Spleen (tissue), 11 donors: ENCODE measurements around the gene USP6NL. TPM values are rescaled to one million over a fixed set of nuclear protein-coding genes. Genes with fewer than 3 reads are reported as not detected.
A peak's percentile ranks its signal among the peaks of the same experiment; 100 is the strongest.

Experiments used
- DNase-seq: peaks from one replicate; pipeline ENCODE4 v3.0.0-alpha.2; 2020
- H3K27ac ChIP-seq, 8 donors: fragments of 200-600 bp; sonication (generic) in 7 of 8; 1 replicate in 4 of 8; 2 replicates in 4 of 8; pipeline versions ENCODE4 v1.5.0 to v1.8.0; 2016 to 2021; ENCODE audit warnings: inconsistent platforms in 4 of 8, mild to moderate bottlenecking in 4 of 8, moderate library complexity in 1 of 8
- H3K27me3 ChIP-seq, 7 donors: fragments of 200-600 bp; sonication (generic) in 6 of 7; replicated peaks in 1 of 7; 1 replicate in 4 of 7; 2 replicates in 3 of 7; pipeline versions ENCODE4 v1.5.0 to v1.8.0; 2016 to 2021; ENCODE audit warnings: inconsistent platforms in 3 of 7, mild to moderate bottlenecking in 1 of 7
- H3K36me3 ChIP-seq, 6 donors: fragments of 200-600 bp; sonication (generic) in 5 of 6; 1 replicate in 4 of 6; 2 replicates in 2 of 6; pipeline versions ENCODE4 v1.5.0 to v1.8.0; 2016 to 2021; ENCODE audit warnings: inconsistent platforms in 2 of 6
- H3K4me1 ChIP-seq, 6 donors: fragments of 200-600 bp; sonication (generic) in 5 of 6; 1 replicate in 3 of 6; 2 replicates in 3 of 6; pipeline versions ENCODE4 v1.5.0 to v1.8.0; 2016 to 2021; ENCODE audit warnings: inconsistent platforms in 3 of 6
- H3K4me3 ChIP-seq, 8 donors: fragments of 200-600 bp; sonication (generic) in 7 of 8; 1 replicate in 4 of 8; 2 replicates in 4 of 8; pipeline versions ENCODE4 v1.5.0 to v1.8.0; 2016 to 2021; ENCODE audit warnings: inconsistent platforms in 4 of 8, mild to moderate bottlenecking in 4 of 8, moderate library complexity in 2 of 8
- H3K9me3 ChIP-seq, 8 donors: fragments of 200-600 bp; sonication (generic) in 7 of 8; 1 replicate in 4 of 8; 2 replicates in 4 of 8; pipeline versions ENCODE4 v1.5.0 to v1.8.0; 2016 to 2021; ENCODE audit warnings: inconsistent platforms in 4 of 8
- POLR2A ChIP-seq, 3 donors: fragments of 450-650 bp; IDR thresholded peaks; one replicate each; pipeline ENCODE4 v1.5.1; 2017; ENCODE audit warnings: antibody characterized with exemption in 3 of 3, mild to moderate bottlenecking in 1 of 3
- POLR2AphosphoS5 ChIP-seq, 3 donors: sonication (generic); formaldehyde crosslinking; IDR thresholded peaks; one replicate each; pipeline ENCODE4 v1.5.1; 2017; ENCODE audit warnings: antibody characterized with exemption in 3 of 3
- WGBS, 5 donors: extraction: QIAGEN DNeasy Blood & Tissue Kit in 3 of 5; methylation state at CpG; one replicate each; pipeline versions ENCODE4 v1.1.5 to v1.1.7; 2013 to 2018; 5-methylcytosine and 5-hydroxymethylcytosine counted together
- intact Hi-C: fragments of 100-400 bp; cut with DNase I; formaldehyde crosslinking; loops from one replicate; pipeline ENCODE4 v1.15.0; 2023; ENCODE audit warnings: low total_unique reads
- polyA plus RNA-seq, 3 donors: library from polyadenylated mRNA; stranded (reverse); fragments of 200-250 nt; gene quantifications; one replicate each; pipeline ENCODE4 v1.2.1, GENCODE V29; 2013
- total RNA-seq, 7 donors: library from RNA; depleted of rRNA in 3 of 7; stranded (reverse); fragments of >200 nt in 3 of 7; fragmentation: NEBNext Ultra II Directional in 4 of 7; extraction: Animal tissue kit (Norgen Biotek cat#: 25700) in 4 of 7; gene quantifications; one replicate each; pipeline versions ENCODE4 v1.1.0 to v1.2.1, GENCODE V29; 2016 to 2021
- TF ChIP-seq, protein P1 (sequence below), 11 experiments: fragments of 200-600 bp in 7 of 11; fragments of 450-650 bp in 4 of 11; sonication (generic) in 4 of 11; IDR thresholded peaks in 8 of 11; conservative IDR thresholded peaks in 3 of 11; 1 replicate in 7 of 11; 2 replicates in 4 of 11; pipeline versions ENCODE4 v1.4.0 to v1.8.0; 2016 to 2021; ENCODE audit warnings: antibody characterized with exemption in 11 of 11, inconsistent platforms in 4 of 11, mild to moderate bottlenecking in 1 of 11
- donor health status: healthy with polysubstance abuse.
- donor health status: DM: no; HTN: no; CAD: no; lungs with moderate emphysema.
- donor health status: DM: no; HTN: no; CAD: no.
- donor health status: Bipolar disorder and iron deficiency.
- donor health status: healthy.
- donor health status: DM: no; HTN: no; CAD: no.
- donor health status: DM: yes; HTN: yes; CAD: no.

The USP6NL gene
- total and polyA plus RNA-seq, 10 donors, result 11.0 to 51.7 (median 37.7) TPM

DNA sequence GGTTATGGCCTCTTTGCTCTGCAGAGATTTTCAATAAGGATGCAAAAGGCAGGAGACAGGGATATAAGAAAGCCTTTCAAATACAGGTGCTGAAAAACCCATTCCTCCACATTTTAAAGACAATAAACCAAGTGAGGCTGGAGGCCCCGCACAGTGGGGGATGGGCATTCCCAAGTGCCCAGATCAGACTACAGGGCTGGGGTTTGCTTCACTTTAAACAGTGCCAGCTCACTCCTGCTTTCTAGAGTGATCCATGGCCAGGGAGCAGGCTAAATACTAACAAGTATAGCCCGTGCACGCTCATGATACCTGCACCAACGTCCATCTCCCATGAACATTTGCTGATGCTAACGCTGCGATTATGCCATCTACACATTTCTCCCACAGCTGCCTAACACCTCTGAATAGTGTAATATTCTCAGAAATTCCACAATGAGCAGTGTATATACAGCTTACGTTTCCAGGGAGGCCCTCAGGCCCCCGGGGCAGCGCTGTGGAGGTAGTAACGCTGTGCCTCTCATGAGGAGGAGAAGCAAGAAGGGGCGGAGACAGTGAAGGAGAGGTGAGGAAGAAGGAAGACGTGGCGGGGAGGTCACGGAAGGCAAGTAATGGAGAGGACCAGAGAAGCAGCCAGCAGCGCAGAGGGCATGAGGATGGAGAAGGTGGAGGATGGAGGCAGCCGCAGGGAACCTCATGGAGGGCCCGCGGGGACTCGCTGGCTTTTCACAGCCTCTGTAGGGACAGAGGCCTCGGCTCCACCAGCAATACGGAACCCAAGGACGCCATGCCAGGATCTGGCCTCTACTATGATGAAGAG lies 141.7 kb downstream of the USP6NL start:
- WGBS, 5 donors, result 91 to 96% (median 94%) methylated on average over 22 of the region's 22 CpGs
- Histone ChIP-seq H3K27ac (no peak overlapping the region), H3K36me3 (peaks cover 0 to 66% (median 15%) of the 10 kb centered on the region in 6 donors), H3K4me1 (peaks cover 0 to 25% (median 3%) of the 10 kb centered on the region in 6 donors), H3K27me3 (no peaks in the 10 kb centered on the region), H3K9me3 (no peaks in the 10 kb centered on the region), H3K4me3 (no peak overlapping the region)
- intact Hi-C loops, result no loop called here
- DNase-seq, result no peak
- TF ChIP-seq POLR2A (IDR thresholded peaks at IDR 0.05) (no peak), POLR2AphosphoS5 (IDR thresholded peaks at IDR 0.05) (peak in 1 of 3 donors; percentile 12)

DNA sequence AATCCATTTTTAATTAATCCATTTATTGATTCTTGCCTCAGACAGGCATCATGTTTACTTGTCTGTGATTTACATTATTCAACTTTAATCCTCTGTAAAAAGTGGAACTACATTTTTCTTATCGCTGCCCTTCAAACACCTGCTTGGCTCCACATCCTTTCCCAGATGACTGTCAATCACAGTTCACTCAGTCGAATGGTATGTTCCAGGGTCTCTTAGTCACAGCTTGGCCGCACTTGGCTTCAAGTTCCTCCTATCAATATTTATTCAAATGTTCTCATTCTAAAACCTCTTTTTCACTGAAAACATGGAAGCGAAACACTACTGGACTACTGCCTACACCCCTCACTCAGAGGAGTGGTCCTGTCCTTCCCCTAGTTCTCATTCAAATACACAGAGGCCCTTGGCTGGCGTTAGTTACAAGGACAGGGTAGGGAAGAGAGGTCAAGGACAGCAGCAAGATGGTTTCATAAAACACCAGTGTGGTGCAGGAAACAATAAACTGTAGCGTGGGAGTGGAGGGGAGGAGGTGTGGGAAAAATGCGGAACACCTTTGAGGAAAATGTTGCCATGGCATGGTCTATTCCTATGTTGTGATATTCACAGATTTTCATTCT lies 143.2 kb downstream of the USP6NL start:
- peaks cover 0 to 20% (median 3%) of the 10 kb centered on the region in 6 donors for H3K4me1 ChIP-seq
- 69 to 75% (median 71%) methylated on average over 7 of the region's 7 CpGs for WGBS, 5 donors
- no peaks in the 10 kb centered on the region for H3K27me3 ChIP-seq
- no peak for DNase-seq
- no peak overlapping the region for H3K4me3 ChIP-seq
- peaks cover 0 to 73% (median 28%) of the 10 kb centered on the region in 6 donors for H3K36me3 ChIP-seq
- intact Hi-C loops, result no loop called here
- H3K27ac ChIP-seq, result no peak overlapping the region
- TF ChIP-seq POLR2AphosphoS5 (IDR thresholded peaks at IDR 0.05) (no peak), POLR2A (IDR thresholded peaks at IDR 0.05) (no peak)
- TF ChIP-seq, protein P1, sequence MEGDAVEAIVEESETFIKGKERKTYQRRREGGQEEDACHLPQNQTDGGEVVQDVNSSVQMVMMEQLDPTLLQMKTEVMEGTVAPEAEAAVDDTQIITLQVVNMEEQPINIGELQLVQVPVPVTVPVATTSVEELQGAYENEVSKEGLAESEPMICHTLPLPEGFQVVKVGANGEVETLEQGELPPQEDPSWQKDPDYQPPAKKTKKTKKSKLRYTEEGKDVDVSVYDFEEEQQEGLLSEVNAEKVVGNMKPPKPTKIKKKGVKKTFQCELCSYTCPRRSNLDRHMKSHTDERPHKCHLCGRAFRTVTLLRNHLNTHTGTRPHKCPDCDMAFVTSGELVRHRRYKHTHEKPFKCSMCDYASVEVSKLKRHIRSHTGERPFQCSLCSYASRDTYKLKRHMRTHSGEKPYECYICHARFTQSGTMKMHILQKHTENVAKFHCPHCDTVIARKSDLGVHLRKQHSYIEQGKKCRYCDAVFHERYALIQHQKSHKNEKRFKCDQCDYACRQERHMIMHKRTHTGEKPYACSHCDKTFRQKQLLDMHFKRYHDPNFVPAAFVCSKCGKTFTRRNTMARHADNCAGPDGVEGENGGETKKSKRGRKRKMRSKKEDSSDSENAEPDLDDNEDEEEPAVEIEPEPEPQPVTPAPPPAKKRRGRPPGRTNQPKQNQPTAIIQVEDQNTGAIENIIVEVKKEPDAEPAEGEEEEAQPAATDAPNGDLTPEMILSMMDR (IDR thresholded peaks at IDR 0.05 in 8 of 11, conservative IDR thresholded peaks at IDR 0.05 in 3 of 11), result no peak
- no peaks in the 10 kb centered on the region for H3K9me3 ChIP-seq

DNA sequence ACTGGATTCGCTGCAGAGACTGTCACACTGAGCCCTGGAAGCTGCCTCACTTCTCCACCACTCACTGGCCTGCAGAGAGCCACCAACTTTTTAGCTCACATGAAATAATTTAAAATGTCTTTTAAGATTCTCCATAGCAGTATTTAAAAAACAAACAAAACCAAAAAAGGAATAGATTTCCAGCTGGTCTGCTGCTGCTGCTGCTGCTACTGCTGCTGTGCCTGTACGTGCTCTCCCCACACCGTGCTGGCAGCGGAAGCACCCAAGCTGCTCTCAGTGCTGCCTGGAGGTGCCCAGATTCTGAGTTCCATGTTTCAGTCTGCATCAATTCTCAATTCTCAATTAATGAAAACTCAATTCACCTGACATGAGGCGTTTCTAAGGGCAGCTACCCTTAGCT lies 146.0 kb downstream of the USP6NL start:
- Histone ChIP-seq H3K27ac (no peak overlapping the region), H3K9me3 (no peaks in the 10 kb centered on the region), H3K36me3 (peaks cover 0 to 85% (median 43%) of the 10 kb centered on the region in 6 donors), H3K27me3 (no peaks in the 10 kb centered on the region), H3K4me3 (no peak overlapping the region), H3K4me1 (peaks cover 0 to 14% (median 3%) of the 10 kb centered on the region in 6 donors)
- intact Hi-C loops, result no loop called here
- 81 to 95% (median 95%) methylated on average over 5 of the region's 5 CpGs for WGBS, 5 donors
- TF ChIP-seq POLR2AphosphoS5 (IDR thresholded peaks at IDR 0.05), result no peak
- TF ChIP-seq POLR2A (IDR thresholded peaks at IDR 0.05), result no peak
- TF ChIP-seq, protein P1 (IDR thresholded peaks at IDR 0.05 in 8 of 11, conservative IDR thresholded peaks at IDR 0.05 in 3 of 11), result no peak
- DNase-seq, result no peak

DNA sequence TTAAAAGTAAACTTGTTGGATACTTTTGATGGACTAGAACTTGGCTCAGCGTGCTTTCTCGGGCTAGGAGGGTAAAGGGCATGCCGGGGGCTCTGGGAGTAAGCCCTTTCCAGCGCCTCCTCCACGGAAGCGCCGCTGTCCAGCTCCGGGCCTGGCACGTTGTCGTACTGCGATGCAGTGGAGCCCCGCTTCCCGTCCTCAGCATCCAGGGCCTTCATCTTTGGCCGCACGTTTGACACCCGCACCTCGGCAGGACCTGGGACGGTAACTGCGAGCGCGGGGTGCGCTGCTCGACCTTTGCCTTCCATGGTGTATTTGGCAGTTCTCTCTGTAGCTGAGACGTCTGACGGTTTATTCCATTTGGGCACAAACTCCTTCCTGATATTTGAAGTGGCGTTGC lies 148.3 kb downstream of the USP6NL start:
- Histone ChIP-seq H3K9me3 (no peaks in the 10 kb centered on the region), H3K36me3 (peaks cover 0 to 75% (median 37%) of the 10 kb centered on the region in 6 donors), H3K4me1 (peaks cover 0 to 5% (median under 1%) of the 10 kb centered on the region in 6 donors), H3K27me3 (no peaks in the 10 kb centered on the region), H3K27ac (no peak overlapping the region), H3K4me3 (no peak overlapping the region)
- WGBS, 5 donors, result 95 to 97% (median 95%) methylated on average over 22 to 26 of the region's 26 CpGs
- DNase-seq, result no peak
- no peak for TF ChIP-seq POLR2A (IDR thresholded peaks at IDR 0.05)
- peak in 2 of 3 donors; percentile 32 to 67 for TF ChIP-seq POLR2AphosphoS5 (IDR thresholded peaks at IDR 0.05)
- intact Hi-C loops, result no loop called here

DNA sequence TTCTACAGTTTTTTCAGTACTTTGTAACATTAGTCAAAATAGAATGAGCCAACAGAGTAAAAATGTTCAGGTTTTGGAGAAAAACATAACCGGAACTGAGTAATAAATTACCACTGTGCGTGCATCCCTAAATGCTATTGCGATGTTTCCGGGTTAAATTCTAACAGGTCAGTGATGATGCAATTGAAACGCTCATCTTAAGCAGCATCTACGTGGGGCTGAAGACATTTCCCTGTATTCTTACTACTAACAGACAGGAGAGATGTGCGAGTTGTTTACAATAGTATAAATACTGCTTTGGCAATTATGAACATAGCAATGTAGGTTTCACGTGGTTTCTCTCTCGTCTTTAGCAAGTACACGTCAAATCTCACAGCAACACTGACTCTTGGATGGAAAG lies 149.4 kb downstream of the USP6NL start:
- WGBS, 5 donors, result 76 to 91% (median 83%) methylated on average over 10 of the region's 10 CpGs
- H3K4me3 ChIP-seq, result no peak overlapping the region
- no peaks in the 10 kb centered on the region for H3K4me1 ChIP-seq
- no peak for TF ChIP-seq POLR2A (IDR thresholded peaks at IDR 0.05)
- TF ChIP-seq, protein P1 (IDR thresholded peaks at IDR 0.05 in 8 of 11, conservative IDR thresholded peaks at IDR 0.05 in 3 of 11), result no peak
- no peak for TF ChIP-seq POLR2AphosphoS5 (IDR thresholded peaks at IDR 0.05)
- intact Hi-C loops, result no loop called here
- H3K36me3 ChIP-seq, result peaks cover 0 to 68% (median 37%) of the 10 kb centered on the region in 6 donors
- H3K27me3 ChIP-seq, result no peaks in the 10 kb centered on the region
- no peaks in the 10 kb centered on the region for H3K9me3 ChIP-seq
- no peak overlapping the region for H3K27ac ChIP-seq
- no peak for DNase-seq
